ENCODE measurements around the gene BCO1. TPM values are rescaled to one million over a fixed set of nuclear protein-coding genes. Genes with fewer than 3 reads are reported as not detected.

The BCO1 gene
- total RNA-seq, 2 experiments from 2014 or later, result not detected

DNA sequence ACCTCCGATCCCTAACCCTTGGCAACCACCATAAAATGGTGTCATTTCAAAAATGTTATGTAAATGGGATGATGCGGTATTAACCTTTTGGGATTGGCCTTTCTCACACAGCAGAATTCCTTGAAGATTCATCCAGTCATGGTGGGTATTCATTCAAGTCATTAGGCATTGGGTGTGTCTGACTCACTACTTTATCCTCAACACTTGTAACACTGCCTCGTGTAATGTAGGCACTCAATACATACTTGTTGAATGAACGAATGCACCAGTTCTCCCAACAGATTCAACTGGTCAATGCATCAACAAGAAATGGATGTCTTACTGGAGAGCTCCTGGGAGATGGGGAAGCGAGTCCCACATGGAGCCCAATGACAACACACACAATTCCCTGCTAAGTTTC is 54.4 kb downstream of the BCO1 start:
- Histone ChIP-seq H3K4me1 (ENCODE audit: insufficient read depth, low read length, poor library complexity, severe bottlenecking) (no peaks in the 10 kb centered on the region), H3K27ac (ENCODE audit: low read depth, low read length, poor library complexity, severe bottlenecking) (no peak overlapping the region), H3K79me2 (ENCODE audit: insufficient read depth, low read depth, low read length) (no peaks in the 10 kb centered on the region), H3K36me3 (ENCODE audit: insufficient read depth, low read length) (no peaks in the 10 kb centered on the region), H3K4me2 (ENCODE audit: low read length) (no peak overlapping the region), H4K20me1 (ENCODE audit: insufficient read depth, low read length) (no peaks in the 10 kb centered on the region), H3K9me2 (ENCODE audit: insufficient read depth, low read length) (no peaks in the 10 kb centered on the region), H3K9me3 (ENCODE audit: low read length) (no peaks in the 10 kb centered on the region), H3K4me3 (ENCODE audit: low read depth, low read length, poor library complexity, severe bottlenecking) (no peak overlapping the region), H2AFZ (ENCODE audit: low read length) (no peak overlapping the region)
- no TSS peak for BruUV-seq (replicated peaks)
- ChIA-PET POLR2A (no interaction called here), CTCF (ENCODE audit: unreplicated experiment) (no interaction called here)
- TF ChIP-seq, protein P1, sequence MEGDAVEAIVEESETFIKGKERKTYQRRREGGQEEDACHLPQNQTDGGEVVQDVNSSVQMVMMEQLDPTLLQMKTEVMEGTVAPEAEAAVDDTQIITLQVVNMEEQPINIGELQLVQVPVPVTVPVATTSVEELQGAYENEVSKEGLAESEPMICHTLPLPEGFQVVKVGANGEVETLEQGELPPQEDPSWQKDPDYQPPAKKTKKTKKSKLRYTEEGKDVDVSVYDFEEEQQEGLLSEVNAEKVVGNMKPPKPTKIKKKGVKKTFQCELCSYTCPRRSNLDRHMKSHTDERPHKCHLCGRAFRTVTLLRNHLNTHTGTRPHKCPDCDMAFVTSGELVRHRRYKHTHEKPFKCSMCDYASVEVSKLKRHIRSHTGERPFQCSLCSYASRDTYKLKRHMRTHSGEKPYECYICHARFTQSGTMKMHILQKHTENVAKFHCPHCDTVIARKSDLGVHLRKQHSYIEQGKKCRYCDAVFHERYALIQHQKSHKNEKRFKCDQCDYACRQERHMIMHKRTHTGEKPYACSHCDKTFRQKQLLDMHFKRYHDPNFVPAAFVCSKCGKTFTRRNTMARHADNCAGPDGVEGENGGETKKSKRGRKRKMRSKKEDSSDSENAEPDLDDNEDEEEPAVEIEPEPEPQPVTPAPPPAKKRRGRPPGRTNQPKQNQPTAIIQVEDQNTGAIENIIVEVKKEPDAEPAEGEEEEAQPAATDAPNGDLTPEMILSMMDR (conservative IDR thresholded peaks at IDR 0.05; ENCODE audit: low read length), result no peak
- no peak for TF ChIP-seq EZH2phosphoT487 (IDR thresholded peaks at IDR 0.05; ENCODE audit: borderline replicate concordance, low read depth, low read length)
- no peak for DNase-seq (ENCODE audit: low spot score)
- intact Hi-C loops (cut with micrococcal nuclease; ENCODE audit: unreplicated experiment), result no loop called here

- intact Hi-C loops (cut with micrococcal nuclease; ENCODE audit: unreplicated experiment), result no loop called here
- CTCF ChIA-PET (ENCODE audit: unreplicated experiment), result no interaction called here
Measured at GRCh38 chr16:81293909-81294802, 55.7 kb downstream of the BCO1 start.

More at GRCh38 chr16:81293909-81294802, 55.7 kb downstream of the BCO1 start:
- BruUV-seq (replicated peaks), result no TSS peak
- no peak for TF ChIP-seq EZH2phosphoT487 (IDR thresholded peaks at IDR 0.05; ENCODE audit: borderline replicate concordance, low read depth, low read length)
- TF ChIP-seq, protein P1 (conservative IDR thresholded peaks at IDR 0.05; ENCODE audit: low read length), result no peak
- no peak overlapping the region for H3K27ac ChIP-seq (ENCODE audit: low read depth, low read length, poor library complexity, severe bottlenecking)
- DNase-seq (ENCODE audit: low spot score), result no peak
- H2AFZ ChIP-seq (ENCODE audit: low read length), result no peak overlapping the region
- H3K9me2 ChIP-seq (ENCODE audit: insufficient read depth, low read length), result no peaks in the 10 kb centered on the region
- H3K4me3 ChIP-seq (ENCODE audit: low read depth, low read length, poor library complexity, severe bottlenecking), result no peak overlapping the region
- H3K79me2 ChIP-seq (ENCODE audit: insufficient read depth, low read depth, low read length), result no peaks in the 10 kb centered on the region
- H3K36me3 ChIP-seq (ENCODE audit: insufficient read depth, low read length), result no peaks in the 10 kb centered on the region
- POLR2A ChIA-PET, result no interaction called here
- H4K20me1 ChIP-seq (ENCODE audit: insufficient read depth, low read length), result no peaks in the 10 kb centered on the region
- no peaks in the 10 kb centered on the region for H3K4me1 ChIP-seq (ENCODE audit: insufficient read depth, low read length, poor library complexity, severe bottlenecking)
- H3K4me2 ChIP-seq (ENCODE audit: low read length), result no peak overlapping the region
- no peaks in the 10 kb centered on the region for H3K9me3 ChIP-seq (ENCODE audit: low read length)
